A549 treated with AZD2906 at 1 μM for 4 hours (cell line): ENCODE results near the gene TSPYL1. TPM values are rescaled to one million over a fixed set of nuclear protein-coding genes. Genes with fewer than 3 reads are reported as not detected.

ENCODE experiments used
- total RNA-seq: library from RNA; stranded (reverse); fragments of 200-300 nt; extraction: Qiagen RNA extraction; gene quantifications from 5 replicates; pipeline ENCODE4 v1.2.3, GENCODE V29; 2022

The TSPYL1 gene
- 25.3 to 33.4 TPM (median 26.8 TPM) in 5 replicates for total RNA-seq

GRCh38 chr6:116279232-116280160, at the start of gene TSPYL1:
Gene TSPYL1, minus strand, starts transcription at chr6:116279930. Its CDS starts 100 bp downstream, at chr6:116279830.

GRCh38 chr6:116253505-116254296, 26.0 kb downstream of the TSPYL1 start, which contains the start of gene TSPYL4:
Gene TSPYL4, minus strand, starts transcription at chr6:116254075. Its CDS starts 67 bp downstream, at chr6:116254008.

Other genes with a start within 250 kb of the TSPYL1 start
- 0.95 to 1.4 TPM (median 1.1 TPM) in 5 replicates for gene FRK, start 219.0 kb downstream of the TSPYL1 start, total RNA-seq
- 23.1 to 27.2 TPM (median 26.8 TPM) in 5 replicates for gene NT5DC1, start 179.1 kb downstream of the TSPYL1 start, total RNA-seq
- gene COL10A1, start 153.8 kb downstream of the TSPYL1 start, total RNA-seq, result 0.02 to 0.12 TPM (median 0.05 TPM) in 3 of 5 replicates, not detected in the others
- 2.7 to 3.7 TPM (median 3.1 TPM) in 5 replicates for gene TSPYL4, start 25.9 kb downstream of the TSPYL1 start, total RNA-seq
- 10.8 to 14.9 TPM (median 13.3 TPM) in 5 replicates for gene DSE, start 91.0 kb upstream of the TSPYL1 start, total RNA-seq
- gene CALHM6, start 181.4 kb upstream of the TSPYL1 start, total RNA-seq, result not detected in 5 replicates
- gene CALHM5, start 231.7 kb upstream of the TSPYL1 start, total RNA-seq, result 0.03 to 0.09 TPM (median 0.05 TPM) in 5 replicates